Measurements from ENCODE around the gene ASB5. TPM values are rescaled to one million over a fixed set of nuclear protein-coding genes. Genes with fewer than 3 reads are reported as not detected.
"Not testable (repeated sequence)": the region's sequence is repeated elsewhere in the genome, so short reads cannot be mapped to it uniquely, and the experiment has no call there.

ASB5 gene
- total RNA-seq, 1 donor = 0.09 TPM

DNA sequence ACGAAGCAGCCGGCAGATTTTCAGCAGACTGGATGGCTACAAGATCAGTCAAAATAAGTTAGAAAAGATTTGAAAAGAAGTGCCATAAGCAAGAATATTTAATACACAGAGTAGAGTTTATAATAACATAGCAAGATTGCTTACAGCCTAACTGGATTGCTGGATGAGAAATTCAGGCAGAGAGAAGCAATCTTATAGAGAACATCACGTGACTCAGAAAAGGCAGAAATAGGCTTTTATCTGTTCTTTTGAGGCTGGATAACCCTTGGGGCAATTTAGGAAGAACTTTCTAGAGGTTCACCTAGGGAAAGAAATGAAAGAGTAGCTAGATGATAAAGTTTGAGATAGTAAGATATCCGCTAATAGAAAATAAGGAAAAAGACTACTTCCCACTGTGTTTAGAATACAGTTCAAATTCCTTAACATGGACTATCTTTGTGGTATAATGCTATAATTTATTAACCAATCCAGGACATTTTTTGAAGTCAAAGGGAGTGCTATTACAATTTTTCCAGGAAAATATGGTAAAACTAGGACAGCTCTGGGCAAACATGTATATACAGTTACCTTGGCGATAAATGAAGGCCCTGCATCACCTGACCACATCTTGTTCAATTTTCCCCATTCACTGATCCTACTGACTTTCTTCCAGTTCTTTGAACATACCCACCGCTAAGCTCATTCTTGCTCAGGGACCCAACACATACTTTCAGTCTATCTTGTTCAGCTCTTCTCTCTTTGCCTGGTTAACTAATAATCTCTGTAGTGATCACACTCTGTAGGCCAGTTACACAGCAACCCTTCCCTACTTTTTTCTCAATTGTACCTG, 38.0 kb upstream of the ASB5 start:
- no peak for DNase-seq (ENCODE audit: low read depth)
- H3K4me3 ChIP-seq (ENCODE audit: low read depth, low read length) = no peak overlapping the region
- TF ChIP-seq, protein P1, sequence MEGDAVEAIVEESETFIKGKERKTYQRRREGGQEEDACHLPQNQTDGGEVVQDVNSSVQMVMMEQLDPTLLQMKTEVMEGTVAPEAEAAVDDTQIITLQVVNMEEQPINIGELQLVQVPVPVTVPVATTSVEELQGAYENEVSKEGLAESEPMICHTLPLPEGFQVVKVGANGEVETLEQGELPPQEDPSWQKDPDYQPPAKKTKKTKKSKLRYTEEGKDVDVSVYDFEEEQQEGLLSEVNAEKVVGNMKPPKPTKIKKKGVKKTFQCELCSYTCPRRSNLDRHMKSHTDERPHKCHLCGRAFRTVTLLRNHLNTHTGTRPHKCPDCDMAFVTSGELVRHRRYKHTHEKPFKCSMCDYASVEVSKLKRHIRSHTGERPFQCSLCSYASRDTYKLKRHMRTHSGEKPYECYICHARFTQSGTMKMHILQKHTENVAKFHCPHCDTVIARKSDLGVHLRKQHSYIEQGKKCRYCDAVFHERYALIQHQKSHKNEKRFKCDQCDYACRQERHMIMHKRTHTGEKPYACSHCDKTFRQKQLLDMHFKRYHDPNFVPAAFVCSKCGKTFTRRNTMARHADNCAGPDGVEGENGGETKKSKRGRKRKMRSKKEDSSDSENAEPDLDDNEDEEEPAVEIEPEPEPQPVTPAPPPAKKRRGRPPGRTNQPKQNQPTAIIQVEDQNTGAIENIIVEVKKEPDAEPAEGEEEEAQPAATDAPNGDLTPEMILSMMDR (IDR thresholded peaks at IDR 0.05; ENCODE audit: insufficient read depth, low read length) = no peak

- no peak overlapping the region for H3K4me3 ChIP-seq (ENCODE audit: low read depth, low read length)
- no peak for DNase-seq (ENCODE audit: low read depth)
- TF ChIP-seq, protein P1 (IDR thresholded peaks at IDR 0.05; ENCODE audit: insufficient read depth, low read length) = no peak
Measured at GRCh38 chr4:176303938-176304337, 34.9 kb upstream of the ASB5 start.

DNA sequence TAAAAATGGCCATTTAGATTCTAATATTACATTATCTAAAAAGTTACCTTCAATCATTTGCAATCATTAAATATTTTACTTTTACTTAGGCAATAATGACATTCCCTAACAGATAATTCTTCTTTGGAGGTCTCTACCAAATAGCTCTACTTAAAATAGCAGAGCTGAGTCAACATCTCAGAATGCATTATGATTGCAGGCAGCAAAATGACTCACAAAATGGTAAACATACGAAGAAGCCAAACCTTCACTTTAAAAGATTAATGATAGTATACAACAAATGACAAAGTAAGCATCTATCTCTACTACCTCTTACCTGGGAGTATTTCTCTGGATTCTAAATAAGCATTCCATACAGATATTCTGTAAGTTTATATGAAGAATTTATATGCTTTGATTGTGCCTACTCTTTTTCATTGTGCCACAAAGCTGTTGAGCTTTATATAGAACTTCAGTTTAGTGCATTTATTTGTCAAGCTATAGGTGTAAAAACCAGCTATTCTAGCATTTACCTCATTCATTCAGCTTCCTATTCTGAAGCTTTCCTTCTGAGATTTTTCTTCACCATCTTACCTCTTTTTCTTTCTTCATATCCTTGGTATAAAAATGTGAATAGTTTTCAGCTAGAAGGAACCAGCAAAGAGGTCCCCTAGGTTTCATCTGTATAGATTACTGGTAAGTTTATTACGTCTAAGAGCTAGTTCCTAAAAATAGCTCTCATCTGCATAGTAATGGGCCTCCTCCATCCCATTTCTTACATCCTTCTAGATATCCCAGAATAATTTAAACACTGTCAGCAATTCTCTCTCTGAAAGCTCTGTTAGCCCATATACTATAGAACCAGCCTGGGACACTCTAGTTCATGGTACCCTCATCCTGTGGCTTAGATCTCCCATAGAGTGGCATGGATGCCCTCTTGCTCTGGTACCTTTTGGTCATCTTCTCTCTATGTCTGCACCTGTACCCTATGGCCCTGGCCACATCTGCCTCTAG, 33.6 kb upstream of the ASB5 start:
- H3K4me3 ChIP-seq (ENCODE audit: low read depth, low read length) = no peak overlapping the region
- peak; percentile 85 for DNase-seq (ENCODE audit: low read depth)
- TF ChIP-seq, protein P1 (IDR thresholded peaks at IDR 0.05; ENCODE audit: insufficient read depth, low read length) = no peak

- TF ChIP-seq, protein P1 (IDR thresholded peaks at IDR 0.05; ENCODE audit: insufficient read depth, low read length) = no peak
- DNase-seq (ENCODE audit: low read depth) = no peak
Measured at GRCh38 chr4:176300565-176300964, 31.5 kb upstream of the ASB5 start.

DNA sequence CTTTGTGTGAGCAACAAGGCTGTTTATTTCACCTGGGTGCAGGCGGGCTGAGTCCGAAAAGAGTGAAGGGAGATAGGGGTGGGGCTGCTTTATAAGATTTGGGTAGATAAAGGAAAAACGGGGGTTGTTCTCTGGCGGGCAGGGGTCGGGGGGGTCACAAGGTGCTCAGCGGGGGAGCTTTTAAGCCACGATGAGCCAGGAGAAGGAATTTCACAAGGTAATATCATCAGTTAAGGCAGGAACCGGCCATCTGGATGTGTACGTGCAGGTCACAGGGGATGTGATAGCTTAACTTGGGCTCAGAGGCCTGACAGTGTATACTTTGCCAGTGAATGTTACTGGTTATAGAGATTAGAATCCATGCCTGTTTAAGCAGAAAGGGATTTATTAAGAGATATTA, 31.0 kb upstream of the ASB5 start:
- TF ChIP-seq, protein P1 (IDR thresholded peaks at IDR 0.05; ENCODE audit: insufficient read depth, low read length) = no peak
- no peak overlapping the region for H3K4me3 ChIP-seq (ENCODE audit: low read depth, low read length)
- DNase-seq (ENCODE audit: low read depth) = no peak

More at GRCh38 chr4:176300565-176300964, 31.5 kb upstream of the ASB5 start:
- no peak overlapping the region for H3K4me3 ChIP-seq (ENCODE audit: low read depth, low read length)

- no peak overlapping the region for H3K4me3 ChIP-seq (ENCODE audit: low read depth, low read length)
- no peak for DNase-seq (ENCODE audit: low read depth)
- TF ChIP-seq, protein P1 (IDR thresholded peaks at IDR 0.05; ENCODE audit: insufficient read depth, low read length) = no peak
Measured at GRCh38 chr4:176298664-176299063, 29.6 kb upstream of the ASB5 start.

DNA sequence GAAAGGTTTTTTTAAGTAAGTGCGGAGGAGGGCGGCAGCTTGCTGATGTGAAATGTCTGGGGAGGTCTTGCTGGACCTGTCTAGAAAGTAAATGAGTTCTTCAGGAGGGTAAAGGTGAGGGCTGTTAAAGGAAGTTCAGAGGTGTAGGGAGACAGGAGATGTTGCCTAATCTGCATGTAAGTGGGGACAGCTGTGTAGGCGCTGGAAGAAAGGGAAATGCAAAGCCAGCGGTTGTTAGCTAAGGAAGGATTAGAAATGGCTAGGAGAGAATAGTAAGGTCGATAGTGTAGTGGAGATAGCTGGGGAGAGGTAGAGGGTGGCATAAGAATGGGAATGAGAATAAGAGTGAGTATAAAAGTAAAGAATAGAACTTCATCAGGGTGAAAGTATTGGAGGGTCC, 26.9 kb upstream of the ASB5 start:
- H3K4me3 ChIP-seq (ENCODE audit: low read depth, low read length) = not testable (repeated sequence)

More for the DNA sequence above, 26.9 kb upstream of the ASB5 start:
- not testable (repeated sequence) for DNase-seq (ENCODE audit: low read depth)
